K562 (cell line): Measurements from ENCODE around the gene ADRB1. TPM values are rescaled to one million over a fixed set of nuclear protein-coding genes. Genes with fewer than 3 reads are reported as not detected.

Source experiments
- ATAC-seq: fragments of 200-7000 bp; cut with Tn5 transposase; 3 replicates; pipeline ENCODE4 v1.9.1; 2020; ENCODE audit warnings: moderate library complexity
- BruUV-seq: library from RNA; stranded (reverse); fragments of 400-500 nt; replicated peaks from 2 replicates; lab custom pipeline; 2021; lab: Mats Ljungman, UMichigan
- CTCF ChIA-PET: fragments of 300-600 bp; formaldehyde crosslinking; extraction: SDS; loops from one replicate; lab custom pipeline; 2021; ENCODE audit warnings: low intra/inter-chr PET ratio; lab: Yijun Ruan, JAX
- POLR2A ChIA-PET: fragments of 300-600, 350-650 bp; sonication (Branson Sonifier 250); formaldehyde crosslinking; extraction: SDS; loops from one replicate; lab custom pipeline; 2021; ENCODE audit warnings: antibody characterized with exemption, inconsistent platforms; lab: Yijun Ruan, JAX
- DNase-seq, 4 experiments: peaks; one replicate each; pipeline versions ENCODE4 v3.0.0 to v3.0.0-alpha.2; 2011 to 2018; ENCODE audit warnings: low spot score in 3 of 4, mixed read lengths in 3 of 4; ENCODE audit errors: extremely low read depth in 1 of 4
- FAIRE-seq: peaks from 2 replicates; lab custom pipeline; 2011; peaks lifted over from hg19 to GRCh38; lab: Jason Lieb, UNC
- H2AFZ ChIP-seq: 2 replicates; pipeline ENCODE4 v1.6.0; 2011; ENCODE audit warnings: low read depth, low read length, control low read depth, inconsistent platforms
- H3K27ac ChIP-seq: fragments of 200-600 bp; 3 replicates; pipeline ENCODE4 v1.8.0; 2011; ENCODE audit warnings: low read depth, mild to moderate bottlenecking, control low read depth, inconsistent platforms, low read length, moderate library complexity, mixed read lengths; ENCODE audit errors: extremely low read depth
- H3K27me3 ChIP-seq, 2 experiments: fragments of 300-600 bp in 1 of 2; 2 replicates in 1 of 2; 3 replicates in 1 of 2; pipeline versions ENCODE4 v1.6.0 to v1.8.0; 2011; ENCODE audit warnings: inconsistent platforms in 2 of 2, low read length in 2 of 2, mild to moderate bottlenecking in 1 of 2, mixed read lengths in 1 of 2, moderate library complexity in 1 of 2; ENCODE audit not compliant: control insufficient read depth in 2 of 2, insufficient read depth in 2 of 2
- H3K36me3 ChIP-seq: fragments of 300-600 bp; 3 replicates; pipeline ENCODE4 v1.8.0; 2011; ENCODE audit warnings: mild to moderate bottlenecking, low read length, inconsistent platforms; ENCODE audit not compliant: control insufficient read depth, insufficient read depth
- H3K4me1 ChIP-seq, 2 experiments: fragments of 200-600 bp in 1 of 2; replicated peaks in 1 of 2; 2 replicates in 1 of 2; 3 replicates in 1 of 2; pipeline versions ENCODE4 v1.5.1 to v1.8.0; 2011; ENCODE audit warnings: inconsistent platforms in 2 of 2, low read length in 2 of 2, mild to moderate bottlenecking in 1 of 2, mixed read lengths in 1 of 2, moderate library complexity in 1 of 2; ENCODE audit not compliant: control insufficient read depth in 2 of 2, insufficient read depth in 2 of 2
- H3K4me2 ChIP-seq: 2 replicates; pipeline ENCODE4 v1.6.1; 2011; ENCODE audit warnings: low read length, control low read depth, inconsistent platforms, mixed read lengths; ENCODE audit not compliant: insufficient read depth
- H3K4me3 ChIP-seq: fragments of 200-600 bp; sonication (generic), shearing (Covaris generic); 2 replicates; pipeline ENCODE4 v1.5.1; 2016; ENCODE audit warnings: control low read depth, inconsistent platforms
- H3K79me2 ChIP-seq: fragments of 200-600 bp; 3 replicates; pipeline ENCODE4 v1.8.0; 2011; ENCODE audit warnings: low read length, inconsistent platforms; ENCODE audit not compliant: control insufficient read depth, insufficient read depth
- H3K9ac ChIP-seq, 2 experiments: 2 replicates each; pipeline versions ENCODE4 v1.6.0 to v1.6.1; 2011; ENCODE audit warnings: low read depth in 2 of 2, low read length in 2 of 2, control low read depth in 1 of 2, inconsistent platforms in 1 of 2, mild to moderate bottlenecking in 1 of 2, mixed read lengths in 1 of 2; ENCODE audit not compliant: insufficient read depth in 1 of 2
- H3K9me1 ChIP-seq: one replicate; pipeline ENCODE4 v1.6.0; 2011; ENCODE audit warnings: inconsistent platforms, mild to moderate bottlenecking, low read length, moderate library complexity; ENCODE audit not compliant: control insufficient read depth, insufficient read depth
- H3K9me3 ChIP-seq: replicated peaks from 2 replicates; pipeline ENCODE4 v1.5.1; 2011; ENCODE audit warnings: low read depth, low read length, inconsistent platforms; ENCODE audit not compliant: control insufficient read depth, insufficient read depth
- H4K20me1 ChIP-seq: replicated peaks from 2 replicates; pipeline ENCODE4 v1.6.1; 2011; ENCODE audit warnings: low read length, inconsistent platforms, mixed read lengths; ENCODE audit not compliant: control insufficient read depth, insufficient read depth
- ARHGAP35 ChIP-seq: fragments of 450-650 bp; IDR thresholded peaks from 2 replicates; pipeline ENCODE4 v1.6.1; 2018; ENCODE audit not compliant: partially characterized antibody
- ASH1L ChIP-seq: fragments of 450-650 bp; IDR thresholded peaks from 2 replicates; pipeline ENCODE4 v1.6.1; 2018; ENCODE audit warnings: borderline replicate concordance, mild to moderate bottlenecking, low read depth; ENCODE audit not compliant: partially characterized antibody
- CSDE1 ChIP-seq, 2 experiments: fragments of 450-650 bp; IDR thresholded peaks; 2 replicates each; pipeline ENCODE4 v1.6.1; 2016; ENCODE audit warnings: mild to moderate bottlenecking in 1 of 2
- CXXC5 ChIP-seq: fragments of 250-450 bp; sonication (Bioruptor Pico); IDR thresholded peaks from 2 replicates; pipeline ENCODE4 v1.8.0; 2022; ENCODE audit warnings: inconsistent platforms, mild to moderate bottlenecking, moderate library complexity
- HNRNPK ChIP-seq: fragments of 200-400 bp; formaldehyde crosslinking; IDR thresholded peaks from one replicate; pipeline ENCODE4 v1.6.1; 2018; ENCODE audit warnings: mild to moderate bottlenecking, low read depth, low read length; ENCODE audit not compliant: poor library complexity, severe bottlenecking
- KDM5B ChIP-seq: fragments of 200-600 bp; sonication (generic); IDR thresholded peaks from 2 replicates; pipeline ENCODE4 v1.6.1; 2012; ENCODE audit warnings: low read depth, mild to moderate bottlenecking, moderate library complexity, low read length, control low read depth, inconsistent platforms; ENCODE audit not compliant: insufficient replicate concordance
- PCBP1 ChIP-seq: fragments of 200-400 bp; formaldehyde crosslinking; IDR thresholded peaks from 2 replicates; pipeline ENCODE4 v1.6.1; 2018; ENCODE audit warnings: mild to moderate bottlenecking, low read depth, low read length; ENCODE audit not compliant: poor library complexity, severe bottlenecking
- RAD51 ChIP-seq: fragments of 450-650 bp; IDR thresholded peaks from 2 replicates; pipeline ENCODE4 v1.7.1; 2016; ENCODE audit warnings: low read depth, mild to moderate bottlenecking, borderline replicate concordance
- STAT5A ChIP-seq: IDR thresholded peaks from 2 replicates; pipeline ENCODE4 v1.6.1; 2012; ENCODE audit warnings: low read length, inconsistent platforms, borderline replicate concordance
- ZBTB7A ChIP-seq: IDR thresholded peaks from 2 replicates; pipeline ENCODE4 v1.6.1; 2011; ENCODE audit warnings: low read depth, mild to moderate bottlenecking, low read length, moderate library complexity, borderline replicate concordance; ENCODE audit not compliant: control insufficient read depth
- ZNF311 ChIP-seq: fragments of 250-450 bp; sonication (Bioruptor Pico); IDR thresholded peaks from 2 replicates; pipeline ENCODE4 v1.4.0; 2020; ENCODE audit warnings: mild to moderate bottlenecking, moderate library complexity
- ZNF431 ChIP-seq: sonication (generic); formaldehyde crosslinking; IDR thresholded peaks from 2 replicates; pipeline ENCODE4 v1.8.0; 2022; ENCODE audit warnings: mild to moderate bottlenecking, missing genetic modification reagents
- ZNF644 ChIP-seq: fragments of 200-800 bp; sonication (Bioruptor generic); IDR thresholded peaks from 2 replicates; pipeline ENCODE4 v1.6.1; 2016; ENCODE audit warnings: low read depth, missing genetic modification characterization, missing compliant biosample characterization
- ZSCAN32 ChIP-seq: fragments of 450-650 bp; formaldehyde crosslinking; IDR thresholded peaks from 2 replicates; pipeline ENCODE4 v1.4.0; 2020; ENCODE audit warnings: mild to moderate bottlenecking, moderate library complexity
- WGBS: fragments of 100-300 bp; shearing (Covaris generic); methylation state at CpG from one replicate; pipeline ENCODE4 v1.1.6; 2016; ENCODE audit warnings: low coverage, mixed read lengths; ENCODE audit not compliant: insufficient coverage; ENCODE audit errors: missing lambda C conversion rate; 5-methylcytosine and 5-hydroxymethylcytosine counted together
- in situ Hi-C: fragments of 300-500 bp; cut with MboI; formaldehyde crosslinking; loops from 4 replicates; pipeline ENCODE4 v1.15.0; 2018; ENCODE audit warnings: inconsistent platforms, mixed read lengths
- intact Hi-C: fragments of 100-400 bp; cut with micrococcal nuclease; formaldehyde crosslinking; loops from 2 replicates; pipeline ENCODE4 v1.14.2; 2022
- polyA plus RNA-seq, 8 experiments: library from polyadenylated mRNA; depleted of rRNA in 4 of 8; stranded (reverse) in 5 of 8; unstranded in 3 of 8; fragments of >200 nt; fragmentation: Nextera tagmentation in 2 of 8; fragmentation: Illumina TruSeq in 1 of 8; extraction: Ambion mirVana in 2 of 8; extraction: Trizol in 1 of 8; gene quantifications; 2 replicates each; pipeline versions ENCODE4 v1.2.1 to v1.2.3, GENCODE V29; 2011 to 2014; ENCODE audit warnings: inconsistent platforms in 1 of 8, missing spikeins in 1 of 8
- total RNA-seq, 7 experiments: library from RNA; depleted of rRNA in 6 of 7; stranded (reverse); fragments of >200 nt in 6 of 7; fragmentation: Illumina TruSeq in 2 of 7; extraction: Trizol in 2 of 7; gene quantifications; 2 replicates each; pipeline versions ENCODE4 v1.2.1 to v1.2.3, GENCODE V29; 2011 to 2021; ENCODE audit warnings: low replicate concordance in 1 of 7
- TF ChIP-seq, protein P1 (sequence below): IDR thresholded peaks from 3 replicates; pipeline ENCODE4 v1.6.1; 2011; ENCODE audit warnings: borderline replicate concordance, mild to moderate bottlenecking; ENCODE audit not compliant: insufficient read length, insufficient read depth
- TF ChIP-seq, protein P2 (sequence below): fragments of 250-450 bp; sonication (Bioruptor Pico); IDR thresholded peaks from 2 replicates; pipeline ENCODE4 v1.8.0; 2021; ENCODE audit warnings: moderate library complexity, mild to moderate bottlenecking, inconsistent platforms
- TF ChIP-seq, protein P3 (sequence below): sonication (generic); formaldehyde crosslinking; IDR thresholded peaks from 2 replicates; pipeline ENCODE4 v1.8.1; 2022; ENCODE audit warnings: missing genetic modification reagents
- TF ChIP-seq, protein P4 (sequence below): sonication (generic); formaldehyde crosslinking; IDR thresholded peaks from 2 replicates; pipeline ENCODE4 v1.8.1; 2023; ENCODE audit warnings: mild to moderate bottlenecking, missing genetic modification reagents

Gene ADRB1
- total and polyA plus RNA-seq, 9 of the 15 experiments (the other 6 are each of a cell fraction or from before 2014, with no cell fraction given), result 0.07 to 0.11 (median 0.09) TPM; not detected in 6

DNA sequence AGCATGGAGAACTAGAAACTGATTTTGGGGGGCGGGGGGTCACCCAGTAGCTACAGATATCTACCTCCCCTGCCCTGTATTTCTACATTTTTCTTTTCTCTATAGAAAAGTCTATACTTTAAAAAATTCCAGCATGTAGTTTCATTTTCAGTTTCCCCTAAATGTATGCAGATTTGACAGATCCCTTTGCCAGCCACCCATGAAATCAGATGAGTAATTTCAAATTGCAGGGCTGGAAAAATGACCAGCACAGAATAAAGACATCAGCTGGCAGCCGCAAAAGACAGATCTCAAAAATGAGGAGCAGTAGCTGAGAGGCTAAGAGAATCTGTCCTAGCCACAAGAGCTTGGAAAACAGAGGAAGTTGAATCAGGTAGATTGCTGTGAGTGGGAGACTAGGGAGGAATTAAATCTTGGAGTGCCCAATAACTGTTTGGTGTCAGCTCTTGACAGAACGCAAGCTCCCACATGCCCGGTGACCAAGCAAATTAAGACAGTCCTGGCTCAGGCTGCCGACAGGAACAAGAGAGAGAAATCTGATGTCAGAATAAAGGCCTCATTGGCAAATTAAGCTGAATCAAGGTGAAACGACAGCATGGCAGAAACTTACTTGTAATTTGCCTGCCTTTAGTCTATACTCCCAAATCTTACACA, 24.5 kb downstream of the ADRB1 start:
- in situ Hi-C loops (no loop called here), intact Hi-C loops (no loop called here)
- Histone ChIP-seq H3K79me2 (no peaks in the 10 kb centered on the region), H3K27ac (no peak overlapping the region), H3K36me3 (no peaks in the 10 kb centered on the region), H3K4me2 (no peak overlapping the region), H3K27me3 (peaks cover 2 to 7% of the 10 kb centered on the region in 2 experiments; a peak in 2 of 5 replicates), H3K9me3 (no peaks in the 10 kb centered on the region), H4K20me1 (no peaks in the 10 kb centered on the region), H3K9ac (no peak overlapping the region), H2AFZ (no peak overlapping the region), H3K4me1 (no peaks in the 10 kb centered on the region), H3K4me3 (no peak overlapping the region), H3K9me1 (no peaks in the 10 kb centered on the region)
- no peak for ATAC-seq
- WGBS, result 2% methylated on average over 5 of the region's 6 CpGs
- no peak for FAIRE-seq
- ChIA-PET CTCF (no interaction called here), POLR2A (interaction anchor here (0.6 to 1.1 kb wide), 4 partner anchors 12 to 90 kb away, joined by 3 to 4 read pairs (median 3); no protein-coding TSS in a partner anchor)
- no TSS peak for BruUV-seq
- no peak for DNase-seq
- TF ChIP-seq HNRNPK (no peak), PCBP1 (no peak), ZNF311 (CRISPR knock-in tag) (no peak), ZBTB7A (no peak), KDM5B (no peak), ZNF431 (CRISPR knock-in tag) (no peak), ARHGAP35 (no peak), CXXC5 (no peak), ZSCAN32 (CRISPR knock-in tag) (no peak), ZNF644 (tag) (no peak), ASH1L (no peak), STAT5A (no peak), CSDE1 (IDR thresholded peaks at IDR 0.05) (no peak), RAD51 (no peak)
- TF ChIP-seq, protein P1, sequence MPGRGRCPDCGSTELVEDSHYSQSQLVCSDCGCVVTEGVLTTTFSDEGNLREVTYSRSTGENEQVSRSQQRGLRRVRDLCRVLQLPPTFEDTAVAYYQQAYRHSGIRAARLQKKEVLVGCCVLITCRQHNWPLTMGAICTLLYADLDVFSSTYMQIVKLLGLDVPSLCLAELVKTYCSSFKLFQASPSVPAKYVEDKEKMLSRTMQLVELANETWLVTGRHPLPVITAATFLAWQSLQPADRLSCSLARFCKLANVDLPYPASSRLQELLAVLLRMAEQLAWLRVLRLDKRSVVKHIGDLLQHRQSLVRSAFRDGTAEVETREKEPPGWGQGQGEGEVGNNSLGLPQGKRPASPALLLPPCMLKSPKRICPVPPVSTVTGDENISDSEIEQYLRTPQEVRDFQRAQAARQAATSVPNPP, result no peak
- TF ChIP-seq, protein P2, sequence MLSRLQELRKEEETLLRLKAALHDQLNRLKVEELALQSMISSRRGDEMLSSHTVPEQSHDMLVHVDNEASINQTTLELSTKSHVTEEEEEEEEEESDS, result no peak
- TF ChIP-seq, protein P3, sequence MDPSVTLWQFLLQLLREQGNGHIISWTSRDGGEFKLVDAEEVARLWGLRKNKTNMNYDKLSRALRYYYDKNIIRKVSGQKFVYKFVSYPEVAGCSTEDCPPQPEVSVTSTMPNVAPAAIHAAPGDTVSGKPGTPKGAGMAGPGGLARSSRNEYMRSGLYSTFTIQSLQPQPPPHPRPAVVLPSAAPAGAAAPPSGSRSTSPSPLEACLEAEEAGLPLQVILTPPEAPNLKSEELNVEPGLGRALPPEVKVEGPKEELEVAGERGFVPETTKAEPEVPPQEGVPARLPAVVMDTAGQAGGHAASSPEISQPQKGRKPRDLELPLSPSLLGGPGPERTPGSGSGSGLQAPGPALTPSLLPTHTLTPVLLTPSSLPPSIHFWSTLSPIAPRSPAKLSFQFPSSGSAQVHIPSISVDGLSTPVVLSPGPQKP (CRISPR knock-in tag), result no peak
- TF ChIP-seq, protein P4, sequence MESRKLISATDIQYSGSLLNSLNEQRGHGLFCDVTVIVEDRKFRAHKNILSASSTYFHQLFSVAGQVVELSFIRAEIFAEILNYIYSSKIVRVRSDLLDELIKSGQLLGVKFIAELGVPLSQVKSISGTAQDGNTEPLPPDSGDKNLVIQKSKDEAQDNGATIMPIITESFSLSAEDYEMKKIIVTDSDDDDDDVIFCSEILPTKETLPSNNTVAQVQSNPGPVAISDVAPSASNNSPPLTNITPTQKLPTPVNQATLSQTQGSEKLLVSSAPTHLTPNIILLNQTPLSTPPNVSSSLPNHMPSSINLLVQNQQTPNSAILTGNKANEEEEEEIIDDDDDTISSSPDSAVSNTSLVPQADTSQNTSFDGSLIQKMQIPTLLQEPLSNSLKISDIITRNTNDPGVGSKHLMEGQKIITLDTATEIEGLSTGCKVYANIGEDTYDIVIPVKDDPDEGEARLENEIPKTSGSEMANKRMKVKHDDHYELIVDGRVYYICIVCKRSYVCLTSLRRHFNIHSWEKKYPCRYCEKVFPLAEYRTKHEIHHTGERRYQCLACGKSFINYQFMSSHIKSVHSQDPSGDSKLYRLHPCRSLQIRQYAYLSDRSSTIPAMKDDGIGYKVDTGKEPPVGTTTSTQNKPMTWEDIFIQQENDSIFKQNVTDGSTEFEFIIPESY, result no peak
